Activated CD4-positive, alpha-beta T cell treated with anti-CD3 and anti-CD28 coated beads, Interleukin-2, amount 50 U/mL, for 48 hours (primary cell): Measurements from ENCODE around the gene PLXNC1.

Source experiments
- DNase-seq, 2 experiments: peaks; one replicate each; pipeline ENCODE4 v3.0.0-alpha.2; 2020

PLXNC1 gene

DNA sequence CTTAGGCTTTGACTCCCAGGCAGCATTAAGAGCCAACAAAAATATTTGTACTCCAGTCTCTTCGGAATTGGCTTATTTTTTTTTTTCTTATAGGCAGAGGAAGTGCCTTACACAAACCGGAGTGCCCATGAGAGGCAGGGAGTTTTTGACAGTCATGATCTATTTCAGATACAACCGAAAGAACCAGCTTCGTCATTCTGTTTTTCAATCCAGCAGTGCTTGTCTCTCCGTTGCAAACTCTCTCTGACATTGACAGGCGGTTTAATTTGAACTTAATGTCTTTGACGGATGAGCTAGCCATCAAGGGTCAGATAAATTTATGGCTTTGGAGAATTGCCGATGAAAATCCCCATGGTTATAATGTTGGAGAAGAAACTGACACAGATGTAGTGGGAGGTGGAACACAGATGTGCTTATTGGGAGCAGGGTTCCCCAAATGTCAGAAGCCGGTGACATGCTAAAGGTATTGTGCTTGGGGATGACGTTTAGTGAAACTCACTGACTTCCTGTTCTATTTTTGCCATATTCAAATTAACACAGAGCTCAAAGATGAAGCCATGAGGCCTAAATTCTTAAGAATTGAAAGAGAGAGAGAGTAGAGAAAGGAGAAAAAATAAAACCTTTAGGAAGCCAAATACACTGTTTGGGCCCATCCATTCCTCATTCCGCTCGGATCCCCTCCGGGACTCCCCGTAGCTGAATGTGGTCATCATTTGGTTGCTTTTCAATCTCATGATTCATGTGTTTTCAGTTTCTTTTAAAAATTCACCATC, 59.7 kb downstream of the PLXNC1 start:
- peak; percentile 55 to 64 for DNase-seq

DNA sequence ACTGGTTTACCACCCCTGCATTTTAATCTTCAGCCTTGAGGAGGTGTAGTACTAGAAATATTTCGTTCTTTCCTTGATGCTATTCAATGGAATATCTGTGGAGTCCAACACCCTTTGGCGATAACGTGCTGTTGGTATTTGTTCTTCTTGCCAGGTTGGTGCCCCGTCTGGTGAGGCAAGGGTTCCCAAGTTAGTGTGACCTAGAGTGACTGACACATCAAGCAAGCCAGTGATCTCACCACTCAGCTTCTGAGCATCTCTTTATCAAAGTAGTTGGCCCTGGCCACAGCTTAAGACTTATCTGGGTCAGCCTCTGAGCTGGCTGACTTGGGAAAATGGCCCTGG, 60.2 kb downstream of the PLXNC1 start:
- peak; percentile 42 to 57 for DNase-seq

DNA sequence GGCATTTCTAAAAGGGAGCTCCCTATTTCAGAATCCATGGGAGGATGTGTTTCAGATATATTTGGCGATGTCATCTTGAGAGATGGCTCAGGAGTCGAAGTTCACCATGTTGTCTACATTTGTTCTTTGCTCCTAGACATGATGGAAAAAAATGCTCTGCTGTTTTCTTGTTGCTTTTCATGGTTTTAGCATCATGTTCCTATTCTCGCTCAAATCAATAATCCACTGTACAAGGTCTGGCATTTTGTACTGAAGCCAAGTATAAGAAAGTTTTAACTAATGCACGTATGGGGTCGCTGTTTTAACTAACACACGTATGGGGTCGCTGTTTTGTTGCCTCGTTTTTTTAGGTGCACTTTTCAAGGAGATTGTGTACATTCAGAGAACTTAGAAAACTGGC, 60.9 kb downstream of the PLXNC1 start:
- DNase-seq = no peak

DNA sequence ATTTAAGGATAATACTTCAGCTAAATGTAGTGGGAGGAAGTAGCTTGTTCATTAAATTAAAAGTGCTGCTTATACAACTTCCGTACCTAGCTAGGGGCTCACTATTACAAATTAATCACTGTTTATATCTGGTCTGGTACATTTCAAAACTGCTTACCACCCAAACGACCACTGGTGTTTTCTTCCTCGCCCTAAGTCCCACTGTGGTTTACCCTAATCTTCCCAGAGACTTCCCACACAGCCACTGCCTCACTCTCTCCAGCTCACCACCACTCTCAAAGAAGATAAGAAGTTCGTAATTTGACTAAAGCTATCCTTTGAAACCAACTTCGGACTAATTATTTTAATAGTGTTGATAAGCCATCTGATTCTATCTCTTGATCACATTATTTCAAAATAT, 62.6 kb downstream of the PLXNC1 start:
- no peak for DNase-seq

DNA sequence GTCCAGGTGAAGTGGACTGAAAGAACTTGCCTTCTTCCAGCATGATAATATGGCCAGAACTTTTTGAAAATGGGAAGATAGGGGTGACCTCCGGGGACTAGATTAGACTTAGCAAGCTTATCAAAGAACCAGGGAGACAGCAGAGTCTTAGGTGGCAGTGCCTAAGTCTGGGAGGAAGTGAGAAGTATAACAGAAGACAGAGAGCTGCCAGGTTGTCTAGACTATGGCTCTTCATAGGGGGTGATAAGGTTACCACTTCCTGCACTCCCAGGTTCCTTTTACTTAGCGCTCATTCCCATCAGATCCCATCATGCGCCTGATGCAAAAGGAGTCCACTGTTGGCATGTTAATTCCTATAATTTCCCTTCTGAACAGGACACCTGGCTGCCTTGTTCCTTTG, 69.9 kb downstream of the PLXNC1 start:
- no peak for DNase-seq

DNA sequence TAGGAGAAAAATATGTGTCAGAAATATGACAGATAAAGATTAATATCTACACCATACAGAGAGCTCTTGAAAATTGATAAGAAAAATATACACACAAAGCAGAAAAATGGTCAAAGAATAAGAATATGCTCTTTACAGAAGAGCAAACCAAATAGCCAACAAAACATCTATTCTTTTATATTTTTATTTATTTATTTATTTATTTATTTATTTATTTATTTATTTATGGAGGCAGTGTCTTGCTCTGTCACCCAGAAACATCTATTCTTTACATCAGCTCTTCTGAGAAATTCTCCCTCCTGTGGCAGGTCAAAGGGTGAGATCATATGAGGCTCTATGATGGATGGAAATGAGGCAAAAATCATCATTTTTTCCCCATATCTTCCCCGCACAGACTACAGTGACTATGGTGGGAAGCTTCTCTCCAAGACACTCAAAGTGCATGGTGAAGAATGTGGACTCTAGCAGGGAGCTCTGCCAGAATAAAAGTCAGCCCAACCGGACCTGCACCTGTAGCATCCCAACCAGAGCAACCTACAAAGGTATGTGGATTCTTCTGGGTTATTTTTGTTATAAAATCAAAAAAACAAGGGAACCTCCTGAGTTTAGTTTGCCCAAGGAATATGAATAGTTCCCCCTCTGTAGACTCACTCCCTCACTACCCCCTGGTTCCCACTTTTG, 71.4 kb downstream of the PLXNC1 start:
- DNase-seq = no peak

DNA sequence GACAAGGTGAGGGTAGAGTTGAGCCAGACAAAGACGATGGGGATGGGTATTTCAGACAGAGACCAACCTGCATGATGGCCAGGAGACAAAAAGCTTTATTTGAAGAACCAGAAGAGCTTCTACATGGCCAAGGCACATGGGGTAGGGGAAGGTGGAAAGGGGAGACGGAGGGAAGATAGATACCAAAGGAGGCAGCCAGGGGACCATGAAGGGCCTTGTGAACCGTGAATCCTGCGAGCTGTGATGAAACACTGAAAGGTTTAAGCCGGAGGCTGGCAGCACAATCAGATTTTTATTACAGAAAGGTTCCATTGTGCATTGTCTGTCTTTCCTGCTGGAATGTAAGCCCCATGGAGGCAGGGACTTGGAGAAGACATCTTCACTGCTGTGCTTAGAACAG, 72.4 kb downstream of the PLXNC1 start:
- no peak for DNase-seq

DNA sequence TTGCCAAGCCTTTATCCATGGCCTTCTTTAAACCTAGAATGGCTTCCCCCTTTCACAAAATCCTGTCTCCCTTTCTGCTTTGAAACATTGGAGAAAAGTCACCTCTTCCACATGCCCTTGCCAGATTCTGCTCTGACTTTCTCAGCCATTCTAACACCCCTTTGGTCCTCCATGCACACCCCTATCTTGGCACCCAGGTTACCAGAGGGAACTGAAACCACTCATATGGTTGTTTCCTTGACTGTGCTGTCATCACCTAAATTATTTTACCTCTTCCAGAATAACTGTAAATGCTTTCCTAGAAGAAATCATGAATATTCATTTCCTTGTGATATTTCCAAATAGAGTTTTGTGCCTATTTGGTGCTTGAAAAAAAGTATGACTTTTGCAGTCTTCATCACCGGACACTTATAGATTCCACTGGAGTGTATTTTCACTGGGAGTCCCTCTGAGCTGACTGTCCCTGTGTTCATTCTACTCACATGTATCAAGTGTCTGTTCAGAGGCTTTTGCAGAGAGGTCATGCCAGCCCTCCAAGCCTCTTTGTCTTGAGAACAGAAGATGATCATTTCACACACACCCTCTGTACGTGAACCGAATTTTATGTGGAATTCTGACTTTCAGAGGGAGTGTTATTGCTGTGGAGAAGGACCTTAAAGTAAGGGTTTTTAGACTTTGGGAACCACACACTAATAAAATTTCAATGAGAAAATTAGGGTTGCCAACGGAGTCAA, 74.1 kb downstream of the PLXNC1 start:
- no peak for DNase-seq

DNA sequence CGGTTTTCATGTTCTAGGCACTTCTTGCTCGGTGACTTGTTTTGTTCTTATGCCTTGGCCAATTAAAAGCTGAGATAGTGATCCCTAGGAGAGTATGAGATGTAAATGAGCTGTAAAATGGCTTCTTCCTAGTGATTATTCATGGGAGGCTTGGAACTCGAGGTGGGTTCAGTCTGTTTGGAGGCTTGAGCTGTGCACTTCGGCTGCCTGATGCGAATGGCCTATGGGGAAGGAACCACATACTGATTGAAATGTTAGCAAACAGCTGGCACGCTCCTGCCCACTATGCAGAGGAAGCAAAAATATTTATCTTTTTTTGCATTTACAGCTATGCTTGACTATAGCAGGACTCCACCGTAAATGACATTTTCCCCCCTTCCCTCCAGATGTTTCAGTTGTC, 75.5 kb downstream of the PLXNC1 start:
- DNase-seq = no peak

DNA sequence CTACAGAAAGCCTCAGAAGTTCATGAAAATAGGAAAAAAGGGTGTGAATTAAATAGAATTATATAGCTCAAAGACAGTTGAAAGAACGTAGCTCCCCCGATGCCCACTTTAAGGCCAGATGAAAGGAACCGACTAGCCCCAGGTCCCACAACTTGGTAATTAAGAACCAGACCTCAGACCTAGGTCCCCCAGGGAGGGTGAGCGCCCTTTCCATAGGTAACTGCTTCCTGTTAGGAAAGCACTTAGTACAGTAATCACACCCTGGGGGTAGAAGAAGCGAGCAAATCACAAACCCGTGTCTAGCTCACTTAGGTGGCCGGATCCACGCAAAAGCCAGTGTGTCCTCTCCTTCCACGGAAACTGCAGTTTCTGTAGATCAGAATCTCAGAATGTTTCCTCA, 77.1 kb downstream of the PLXNC1 start:
- no peak for DNase-seq

DNA sequence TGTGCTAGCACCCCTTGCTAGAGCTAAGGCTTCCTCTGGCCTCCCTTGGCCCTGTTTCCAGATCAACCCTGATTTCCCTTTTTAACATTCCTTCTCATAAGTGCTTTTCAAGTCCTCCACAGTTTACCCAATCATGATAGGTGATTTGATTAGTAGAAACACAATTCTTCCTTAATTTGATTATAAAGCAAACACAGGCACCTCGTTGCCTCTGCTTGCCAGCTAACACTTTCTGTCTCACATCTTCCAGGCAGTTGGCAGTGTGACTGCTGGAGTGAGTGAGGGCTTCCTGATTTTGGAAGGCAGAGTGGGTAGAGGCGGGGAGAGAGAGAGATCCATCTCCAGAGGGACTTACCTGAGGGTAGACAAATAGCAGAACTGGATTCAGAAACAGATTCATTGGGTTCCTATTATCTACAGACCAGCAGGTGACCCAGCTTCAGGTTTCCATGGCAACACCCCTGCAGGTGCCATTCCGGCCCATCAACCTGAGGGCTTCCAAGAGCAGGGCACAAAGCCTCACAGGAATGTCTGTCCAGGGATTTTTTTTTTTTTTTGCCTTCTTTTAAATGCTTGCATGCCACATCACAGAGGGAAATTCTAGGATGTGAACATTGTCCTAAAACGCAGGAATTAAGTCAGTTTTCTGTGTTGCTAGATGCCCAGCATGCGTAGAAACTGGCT, 77.7 kb downstream of the PLXNC1 start:
- DNase-seq = no peak

DNA sequence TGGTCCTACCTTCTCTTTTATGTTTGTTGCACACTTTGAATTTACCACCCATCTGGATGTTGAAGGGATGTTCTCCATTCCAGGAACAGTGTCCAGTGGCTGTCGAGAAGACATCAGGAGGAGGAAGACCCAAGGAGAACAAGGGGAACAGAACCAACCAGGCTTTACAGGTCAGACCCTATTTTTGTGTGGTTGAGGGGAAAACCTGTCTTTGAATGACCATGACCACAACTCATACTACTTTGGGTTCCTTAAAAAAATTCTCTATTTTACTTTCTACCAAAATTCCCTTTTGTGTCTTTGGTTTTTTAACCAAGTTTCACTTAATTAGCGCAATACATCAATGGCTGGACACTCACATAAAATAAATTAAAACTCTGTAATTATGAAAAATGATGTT, 78.7 kb downstream of the PLXNC1 start:
- no peak for DNase-seq

DNA sequence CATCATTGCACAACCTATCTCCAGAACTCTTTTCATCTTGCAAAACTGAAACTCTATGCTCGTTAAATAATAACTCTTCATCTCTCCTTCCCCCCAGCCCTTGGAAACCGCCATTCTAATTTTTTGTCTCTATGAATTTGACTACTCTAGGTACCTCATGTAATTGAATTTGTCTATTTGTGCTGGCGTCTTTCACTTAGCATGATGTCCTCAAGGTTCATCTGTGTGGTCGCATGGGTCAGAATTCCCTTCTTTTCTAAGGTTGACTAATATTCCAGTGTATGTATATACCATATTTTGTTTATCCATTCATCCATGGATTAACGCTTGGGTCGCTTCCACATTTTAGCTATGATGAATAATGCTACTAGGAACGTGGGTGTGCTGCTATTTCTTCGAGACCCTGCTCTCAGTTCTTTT, 80.1 kb downstream of the PLXNC1 start:
- DNase-seq = no peak

DNA sequence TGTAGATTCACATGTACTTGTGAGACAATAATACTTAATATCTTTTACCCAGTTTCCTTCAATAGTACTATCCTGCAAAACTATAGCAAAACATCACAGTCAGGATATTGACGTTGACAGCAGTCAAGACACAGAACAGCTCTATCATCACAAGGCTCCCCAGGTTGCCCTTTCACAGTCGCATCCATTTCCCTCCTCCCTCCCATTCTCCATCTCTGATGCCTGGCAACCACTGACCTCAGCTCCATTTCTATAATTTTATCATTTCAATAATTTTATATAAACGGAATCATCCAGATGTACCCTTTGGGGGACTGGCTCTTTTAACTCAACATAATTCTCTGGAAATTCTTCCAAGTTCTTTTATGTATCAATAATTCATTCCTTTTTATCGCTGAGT, 81.5 kb downstream of the PLXNC1 start:
- no peak for DNase-seq

DNA sequence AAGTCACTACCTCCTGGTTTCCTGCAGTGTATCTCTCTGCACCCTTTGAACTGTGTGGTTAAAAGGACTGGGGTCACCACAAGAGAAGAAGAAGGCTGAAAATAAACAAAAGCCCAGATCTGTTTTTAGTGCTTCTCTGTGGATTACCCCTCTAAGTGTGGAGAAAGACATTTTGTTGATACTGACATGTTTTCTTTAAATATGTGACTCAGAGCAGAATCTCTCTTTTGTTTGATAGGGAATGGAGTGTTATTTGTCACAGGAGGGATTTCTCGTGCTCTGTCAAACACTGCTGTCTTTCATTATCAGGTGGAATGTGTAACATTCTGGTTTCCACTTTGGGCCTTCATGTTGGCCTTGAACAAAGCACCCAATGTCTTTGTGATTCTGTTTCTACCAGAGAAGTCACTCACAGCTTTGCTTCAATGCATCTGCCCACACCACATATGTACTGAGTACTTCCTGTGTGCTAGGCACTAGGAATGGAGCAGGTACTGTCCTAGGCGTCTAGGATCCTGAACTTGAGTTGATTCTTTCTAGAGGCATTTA, 82.1 kb downstream of the PLXNC1 start:
- DNase-seq = no peak

DNA sequence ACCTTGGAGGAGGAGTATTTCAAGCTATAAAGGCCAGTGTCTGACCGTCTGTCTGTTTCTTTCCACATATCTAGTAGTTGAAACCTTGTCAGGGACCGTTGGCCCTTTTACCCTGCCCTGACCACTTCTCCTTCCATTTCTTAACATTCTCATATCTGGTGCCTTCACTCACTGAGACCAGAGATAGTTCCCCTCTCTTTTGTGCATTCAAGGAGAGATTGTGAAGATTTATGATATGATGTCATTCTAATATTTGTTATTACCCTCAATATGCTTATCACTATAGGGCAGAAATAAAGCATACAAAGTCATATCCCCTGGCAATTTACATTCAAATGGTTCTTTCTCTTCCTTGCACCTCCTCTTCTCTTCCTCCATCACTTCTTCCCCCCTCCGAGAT, 83.3 kb downstream of the PLXNC1 start:
- no peak for DNase-seq

DNA sequence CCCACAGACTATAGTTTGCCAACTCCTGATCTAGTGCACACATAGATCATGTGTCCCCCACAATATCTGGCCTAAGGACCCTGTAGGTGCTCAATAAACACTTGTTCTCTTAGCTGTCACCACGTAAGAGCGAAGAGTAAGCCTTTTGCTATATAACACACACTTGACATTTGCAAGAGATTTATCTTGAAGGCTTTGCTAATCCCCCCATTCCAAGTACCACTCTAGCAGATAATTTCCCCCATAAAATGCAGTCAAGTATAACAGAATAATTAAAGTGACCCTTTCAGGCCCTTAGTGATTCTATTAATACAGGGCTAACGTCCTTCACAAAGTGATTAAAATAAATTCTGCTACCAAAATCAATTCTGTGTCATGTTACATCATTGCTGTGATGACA, 87.5 kb downstream of the PLXNC1 start:
- DNase-seq = no peak

DNA sequence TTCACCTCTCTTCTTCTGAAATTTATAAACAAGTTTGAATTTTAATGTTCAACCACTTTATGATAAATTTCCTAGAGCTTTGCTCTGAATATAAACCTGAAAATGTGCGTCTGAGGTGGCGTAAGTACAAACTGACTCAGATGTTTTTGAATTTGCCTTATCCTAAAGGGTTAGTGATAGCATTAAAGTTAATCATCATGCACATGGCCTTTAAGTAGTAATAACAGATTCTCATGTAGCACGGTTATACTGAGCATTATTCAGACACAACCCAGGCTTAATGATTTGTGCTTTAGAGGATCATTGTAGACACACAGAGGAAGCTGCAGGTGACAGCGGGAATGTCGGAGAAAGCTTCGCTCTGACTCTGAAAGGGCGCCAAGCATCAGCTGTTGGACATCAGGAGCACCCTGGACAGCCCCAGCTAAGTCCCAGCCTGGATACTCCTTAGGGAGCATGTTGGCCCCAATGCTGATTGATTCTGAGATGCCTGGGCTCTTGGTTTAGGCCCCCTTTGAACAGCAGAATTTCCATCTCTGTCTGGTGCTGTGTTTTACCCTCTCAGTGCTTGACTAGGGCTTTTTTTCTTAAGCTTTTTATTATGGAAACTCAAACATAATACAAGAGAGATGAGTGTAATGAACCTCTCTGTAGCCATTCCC, 91.1 kb downstream of the PLXNC1 start:
- no peak for DNase-seq

DNA sequence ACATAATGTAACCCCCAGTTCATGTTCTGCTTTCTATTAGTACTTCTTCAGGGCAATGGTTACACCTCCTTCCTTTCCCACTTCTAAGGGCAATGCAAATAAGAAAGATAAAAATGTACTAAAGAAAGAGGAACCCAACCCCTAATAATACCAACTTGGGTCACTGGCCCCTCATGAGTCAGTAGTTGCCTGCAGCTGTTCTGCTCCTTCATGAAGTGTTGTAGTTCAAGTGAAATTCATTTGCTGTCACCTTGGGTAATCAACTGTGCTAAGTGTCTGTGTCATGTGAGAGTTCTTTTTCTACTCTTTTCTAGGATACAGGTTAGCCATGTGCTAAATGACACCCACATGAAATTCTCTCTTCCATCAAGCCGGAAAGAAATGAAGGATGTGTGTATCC, 91.8 kb downstream of the PLXNC1 start:
- no peak for DNase-seq

DNA sequence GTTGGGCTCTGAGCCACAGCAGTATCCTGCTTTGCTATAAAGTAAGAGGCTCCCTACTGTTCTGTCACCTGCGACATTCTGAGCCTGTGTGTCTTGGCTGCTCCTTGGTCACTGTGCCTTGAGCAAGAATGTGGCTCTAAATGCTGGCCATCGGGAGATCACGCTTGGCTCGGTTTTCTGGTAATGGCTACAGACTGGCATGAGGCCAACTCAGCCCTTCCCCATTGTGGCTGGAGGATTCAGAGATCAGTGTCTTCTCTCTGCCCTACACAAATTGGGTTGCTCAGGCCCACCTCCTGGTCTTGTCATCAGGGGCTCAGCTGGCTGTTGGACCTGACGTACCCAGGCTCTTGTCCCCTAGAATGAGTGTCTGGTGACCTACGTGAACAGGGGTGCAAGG, 94.5 kb downstream of the PLXNC1 start:
- DNase-seq = no peak

DNA sequence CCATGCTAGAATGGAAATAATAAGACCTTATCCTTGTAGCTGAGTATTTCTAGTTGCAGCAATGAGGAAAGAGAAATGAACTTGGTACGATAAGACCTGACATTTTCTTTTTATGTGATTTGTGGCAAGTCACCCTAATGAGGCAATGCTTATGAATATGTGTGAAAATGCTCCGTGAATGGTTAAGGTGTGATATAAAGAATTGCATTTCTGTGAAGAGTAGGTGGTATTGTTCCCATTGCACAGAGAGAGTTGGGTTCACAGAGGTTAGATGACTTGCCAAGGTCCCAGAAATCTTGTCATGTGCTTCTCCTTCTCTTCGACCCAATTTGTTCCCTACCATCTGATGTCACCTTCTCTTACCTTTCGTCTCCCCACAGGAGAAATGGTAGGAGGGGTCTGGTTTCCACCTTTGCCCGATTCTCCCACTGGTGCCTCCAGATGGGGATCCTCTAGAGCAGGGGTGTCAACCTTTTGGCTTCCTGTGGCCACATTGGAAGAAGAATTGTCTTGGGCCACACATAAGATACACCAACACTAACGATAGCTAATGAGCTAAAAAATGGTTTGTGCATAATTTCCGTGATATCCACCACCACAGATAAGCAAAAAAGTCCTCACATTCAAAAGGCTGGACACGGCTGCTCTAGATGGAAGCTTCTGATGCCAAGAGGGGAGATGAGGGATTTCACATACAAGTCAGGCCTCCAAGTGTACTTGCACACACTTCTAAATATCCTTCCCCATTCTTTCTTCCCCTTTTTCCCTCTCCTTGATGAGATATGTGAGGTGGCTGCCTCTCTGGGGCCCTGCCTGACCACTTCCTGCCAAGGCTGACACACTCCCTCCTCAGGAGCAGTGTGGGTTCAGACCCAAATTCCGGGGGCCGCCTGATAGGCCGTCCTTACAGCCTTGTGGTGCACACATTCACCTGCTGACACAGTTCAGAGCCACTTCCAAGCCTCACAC, 96.1 kb downstream of the PLXNC1 start:
- DNase-seq = peak; percentile 48 to 67
